HCT116 (cell line): ENCODE data around the gene ZNF212. TPM values are rescaled to one million over a fixed set of nuclear protein-coding genes. Genes with fewer than 3 reads are reported as not detected.

Source experiments
- ATAC-seq: fragments of 200-7000 bp; cut with Tn5 transposase; 2 replicates; pipeline ENCODE4 v1.9.1; 2020; ENCODE audit warnings: mild to moderate bottlenecking, moderate library complexity
- BruUV-seq: library from RNA; stranded (reverse); fragments of 400-500 nt; replicated peaks from 2 replicates; lab custom pipeline; 2021; lab: Mats Ljungman, UMichigan
- CTCF ChIA-PET: fragments of 300-600 bp; sonication (Branson Sonifier 250); formaldehyde crosslinking; loops from one replicate; lab custom pipeline; 2021; ENCODE audit warnings: antibody characterized with exemption; lab: Charles Lee
- POLR2A ChIA-PET: fragments of 300-600, 350-600 bp; sonication (Branson Sonifier 250); formaldehyde crosslinking; loops from one replicate; lab custom pipeline; 2021; ENCODE audit warnings: antibody characterized with exemption; lab: Charles Lee
- RAD21 ChIA-PET, 2 experiments: fragments of 300-600 bp; sonication (Branson Sonifier 250); formaldehyde crosslinking; loops; one replicate each; lab custom pipeline; 2023; ENCODE audit warnings: low total read pairs in 2 of 2; ENCODE audit not compliant: uncharacterized antibody in 2 of 2, unreplicated experiment in 2 of 2, low non-redundant PET in 1 of 2; lab: Charles Lee
- DNase-seq: peaks from one replicate; pipeline ENCODE4 v3.0.0-alpha.2; 2010; ENCODE audit warnings: low read depth, low spot score
- H2AFZ ChIP-seq: fragments of 200-600 bp; shearing (Covaris generic), sonication (generic); 2 replicates; pipeline ENCODE4 v1.6.1; 2017; ENCODE audit warnings: low read depth, mixed run types, mixed read lengths, antibody characterized with exemption, low read length; ENCODE audit not compliant: poor library complexity, severe bottlenecking
- H3K27ac ChIP-seq: 2 replicates; pipeline ENCODE4 v1.5.1; 2012; ENCODE audit warnings: low read depth, low read length
- H3K27me3 ChIP-seq: fragments of 200-600 bp; sonication (generic); 2 replicates; pipeline ENCODE4 v1.6.1; 2016; ENCODE audit warnings: mixed run types, low read length, mixed read lengths; ENCODE audit not compliant: insufficient read depth
- H3K36me3 ChIP-seq, 2 experiments: fragments of 200-500 bp in 1 of 2; fragments of 200-600 bp in 1 of 2; sonication (Bioruptor generic) in 1 of 2; sonication (generic) in 1 of 2; 2 replicates each; pipeline versions ENCODE4 v1.5.1 to v1.6.1; 2014 to 2016; ENCODE audit warnings: low read length in 2 of 2, inconsistent platforms in 1 of 2, mixed read lengths in 1 of 2, mixed run types in 1 of 2; ENCODE audit not compliant: insufficient read depth in 2 of 2, control insufficient read depth in 1 of 2
- H3K4me1 ChIP-seq, 2 experiments: fragments of 200-600 bp in 1 of 2; sonication (generic) in 1 of 2; 2 replicates each; pipeline versions ENCODE4 v1.5.1 to v1.6.1; 2012 to 2017; ENCODE audit warnings: low read length in 2 of 2, inconsistent platforms in 1 of 2, mild to moderate bottlenecking in 1 of 2, mixed read lengths in 1 of 2, mixed run types in 1 of 2, moderate library complexity in 1 of 2; ENCODE audit not compliant: insufficient read depth in 2 of 2, control insufficient read depth in 1 of 2
- H3K4me2 ChIP-seq: fragments of 200-600 bp; sonication (generic); 2 replicates; pipeline ENCODE4 v1.6.1; 2017; ENCODE audit warnings: mixed run types, low read length, mixed read lengths
- H3K4me3 ChIP-seq, 2 experiments: fragments of 200-600 bp in 1 of 2; sonication (generic) in 1 of 2; replicated peaks in 1 of 2; 2 replicates each; pipeline ENCODE4 v1.5.1; 2011 to 2016; ENCODE audit warnings: low read length in 2 of 2, control low read depth in 1 of 2, low read depth in 1 of 2, mild to moderate bottlenecking in 1 of 2, mixed read lengths in 1 of 2, mixed run types in 1 of 2
- H3K79me2 ChIP-seq: fragments of 200-600 bp; sonication (generic); 2 replicates; pipeline ENCODE4 v1.6.1; 2017; ENCODE audit warnings: mild to moderate bottlenecking, mixed run types, low read length, moderate library complexity, mixed read lengths; ENCODE audit not compliant: insufficient read depth
- H3K9ac ChIP-seq: fragments of 200-600 bp; sonication (generic); 2 replicates; pipeline ENCODE4 v1.6.1; 2016; ENCODE audit warnings: low read length, mixed read lengths
- H3K9me2 ChIP-seq: fragments of 200-600 bp; sonication (generic), shearing (Covaris generic); 2 replicates; pipeline ENCODE4 v1.6.1; 2017; ENCODE audit warnings: mixed run types, mild to moderate bottlenecking, moderate library complexity; ENCODE audit not compliant: insufficient read depth
- H3K9me3 ChIP-seq, 2 experiments: fragments of 200-500 bp in 1 of 2; fragments of 200-600 bp in 1 of 2; sonication (Bioruptor generic) in 1 of 2; sonication (generic) in 1 of 2; 2 replicates each; pipeline ENCODE4 v1.6.1; 2014 to 2017; ENCODE audit warnings: low read length in 2 of 2, mixed read lengths in 2 of 2, inconsistent platforms in 1 of 2, low read depth in 1 of 2, mild to moderate bottlenecking in 1 of 2, mixed run types in 1 of 2, moderate library complexity in 1 of 2; ENCODE audit not compliant: control insufficient read depth in 1 of 2, insufficient read depth in 1 of 2
- H4K20me1 ChIP-seq: fragments of 200-600 bp; sonication (generic), shearing (Covaris generic); 2 replicates; pipeline ENCODE4 v1.6.1; 2017; ENCODE audit warnings: mixed run types, mild to moderate bottlenecking, moderate library complexity; ENCODE audit not compliant: insufficient read depth
- CEBPB ChIP-seq: IDR thresholded peaks from 2 replicates; pipeline ENCODE4 v1.6.1; 2012; ENCODE audit warnings: low read depth
- ELF1 ChIP-seq: IDR thresholded peaks from 2 replicates; pipeline ENCODE4 v1.6.1; 2012; ENCODE audit warnings: low read depth, borderline replicate concordance
- EZH2 ChIP-seq: fragments of 200-600 bp; sonication (generic); IDR thresholded peaks from 2 replicates; pipeline ENCODE4 v1.6.1; 2017; ENCODE audit warnings: antibody characterized with exemption, mixed run types
- FOSL1 ChIP-seq: IDR thresholded peaks from 2 replicates; pipeline ENCODE4 v1.6.1; 2012; ENCODE audit warnings: low read depth
- POLR2A ChIP-seq: IDR thresholded peaks from 2 replicates; pipeline ENCODE4 v1.7.0; 2011; ENCODE audit warnings: borderline replicate concordance; ENCODE audit not compliant: insufficient read depth, insufficient read length; ENCODE audit errors: extremely low read depth
- RAD21 ChIP-seq: IDR thresholded peaks from 2 replicates; pipeline ENCODE4 v1.6.1; 2012; ENCODE audit warnings: low read depth, mild to moderate bottlenecking
- SIN3A ChIP-seq: IDR thresholded peaks from 2 replicates; pipeline ENCODE4 v1.6.1; 2012; ENCODE audit warnings: low read depth
- ZFX ChIP-seq: fragments of 450-650 bp; IDR thresholded peaks from 2 replicates; pipeline ENCODE4 v1.6.1; 2017
- intact Hi-C: fragments of 100-400 bp; cut with micrococcal nuclease; formaldehyde crosslinking; loops from 2 replicates; pipeline ENCODE4 v1.10.0; 2022
- total RNA-seq: library from RNA; stranded (reverse); gene quantifications from one replicate; pipeline ENCODE4 v1.2.1, GENCODE V29; 2021; ENCODE audit not compliant: unreplicated experiment
- TF ChIP-seq, protein P1 (sequence below): IDR thresholded peaks from 2 replicates; pipeline ENCODE4 v1.6.1; 2011; ENCODE audit warnings: mild to moderate bottlenecking, low read length, moderate library complexity; ENCODE audit not compliant: insufficient replicate concordance; ENCODE audit errors: extremely low read depth

The ZNF212 gene
- total RNA-seq, 1 experiment from 2014 or later: 13.7 TPM

DNA sequence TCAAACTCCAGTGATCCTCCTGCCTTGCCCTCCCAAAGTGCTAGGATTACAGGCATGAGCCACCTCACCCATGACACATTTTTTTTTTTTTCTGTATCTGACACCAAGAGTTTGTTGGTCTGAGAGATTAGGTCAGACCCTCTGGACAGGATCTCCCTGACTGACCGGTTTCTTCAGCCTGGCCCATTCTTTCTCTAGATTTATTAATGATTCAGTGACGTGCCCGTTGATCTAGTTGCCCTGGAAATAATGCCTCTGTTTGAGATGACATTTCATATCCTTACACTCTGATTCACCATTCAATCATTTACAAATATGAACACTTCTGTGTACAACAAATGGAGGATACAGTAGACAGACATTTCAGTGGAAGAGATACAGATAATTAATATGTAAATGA is 1.4 kb upstream of the ZNF212 start (continued):
- TF ChIP-seq, protein P1, sequence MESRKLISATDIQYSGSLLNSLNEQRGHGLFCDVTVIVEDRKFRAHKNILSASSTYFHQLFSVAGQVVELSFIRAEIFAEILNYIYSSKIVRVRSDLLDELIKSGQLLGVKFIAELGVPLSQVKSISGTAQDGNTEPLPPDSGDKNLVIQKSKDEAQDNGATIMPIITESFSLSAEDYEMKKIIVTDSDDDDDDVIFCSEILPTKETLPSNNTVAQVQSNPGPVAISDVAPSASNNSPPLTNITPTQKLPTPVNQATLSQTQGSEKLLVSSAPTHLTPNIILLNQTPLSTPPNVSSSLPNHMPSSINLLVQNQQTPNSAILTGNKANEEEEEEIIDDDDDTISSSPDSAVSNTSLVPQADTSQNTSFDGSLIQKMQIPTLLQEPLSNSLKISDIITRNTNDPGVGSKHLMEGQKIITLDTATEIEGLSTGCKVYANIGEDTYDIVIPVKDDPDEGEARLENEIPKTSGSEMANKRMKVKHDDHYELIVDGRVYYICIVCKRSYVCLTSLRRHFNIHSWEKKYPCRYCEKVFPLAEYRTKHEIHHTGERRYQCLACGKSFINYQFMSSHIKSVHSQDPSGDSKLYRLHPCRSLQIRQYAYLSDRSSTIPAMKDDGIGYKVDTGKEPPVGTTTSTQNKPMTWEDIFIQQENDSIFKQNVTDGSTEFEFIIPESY: no peak
- TF ChIP-seq POLR2A (no peak), RAD21 (no peak), CEBPB (no peak), ELF1 (no peak), SIN3A (no peak), EZH2 (no peak), ZFX (no peak)

DNA sequence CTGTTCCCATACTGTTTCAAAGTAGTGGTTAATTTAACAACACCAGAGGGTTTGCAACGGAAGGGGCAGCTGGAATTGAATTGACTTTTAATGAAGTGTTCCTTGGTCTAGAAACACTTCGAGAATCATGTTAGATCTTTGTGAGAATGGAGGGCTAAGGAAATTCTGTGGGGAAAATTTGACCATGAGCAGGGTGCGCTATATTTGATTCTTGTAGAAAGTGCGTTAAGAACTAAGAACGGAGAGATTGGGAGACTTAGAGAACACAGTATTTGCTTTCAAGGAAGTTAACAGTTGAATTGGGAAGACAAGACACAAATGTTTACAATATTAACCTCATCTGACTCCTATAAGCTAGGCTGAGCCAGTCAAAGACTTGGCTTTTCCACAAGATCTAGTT is 1.2 kb downstream of the ZNF212 start:
- TSS peak; percentile 69 for BruUV-seq
- Histone ChIP-seq H3K4me1 (peaks cover 0 to 15% of the 10 kb centered on the region in 2 experiments; a peak in 2 of 4 replicates), H3K27ac (no peak overlapping the region), H3K79me2 (peaks cover 43% of the 10 kb centered on the region), H3K4me3 (peak overlapping the region; percentile 76 to 96), H2AFZ (no peak overlapping the region), H4K20me1 (no peaks in the 10 kb centered on the region), H3K9me3 (0 out of 4 replicates have a peak, but pooled peaks cover 0 to 3% of the 10 kb centered on the region in 2 experiments), H3K4me2 (peak overlapping the region; percentile 82), H3K9ac (peak overlapping the region; percentile 73), H3K9me2 (no peaks in the 10 kb centered on the region), H3K36me3 (no peaks in the 10 kb centered on the region; a peak in 1 of 4 replicates), H3K27me3 (no peaks in the 10 kb centered on the region)
- intact Hi-C loops: no loop called here
- DNase-seq (no peak), ATAC-seq (no peak)
- TF ChIP-seq POLR2A: no peak
- no peak for TF ChIP-seq FOSL1
- POLR2A ChIA-PET: interaction anchor here (0.9 kb wide), 1 partner anchor 8 kb away, joined by 3 read pairs; no protein-coding TSS in a partner anchor
- RAD21 ChIA-PET: no interaction called here
- CTCF ChIA-PET: no interaction called here
